HFFc6 (cell line): ENCODE measurements around the gene MROH2B. TPM values are rescaled to one million over a fixed set of nuclear protein-coding genes. Genes with fewer than 3 reads are reported as not detected.

ENCODE experiments used
- DNase-seq: peaks from one replicate; pipeline ENCODE4 v3.0.0-alpha.2; 2018
- H3K27ac Mint-ChIP-seq: 2 replicates; pipeline ENCODE4 v1.8.0; 2020; ENCODE audit warnings: mild to moderate bottlenecking, mixed read lengths
- H3K27me3 Mint-ChIP-seq: 2 replicates; pipeline ENCODE4 v1.8.0; 2021; ENCODE audit warnings: mild to moderate bottlenecking, moderate library complexity, mixed read lengths; ENCODE audit not compliant: insufficient read depth
- H3K36me3 Mint-ChIP-seq: 2 replicates; pipeline ENCODE4 v1.8.0; 2021; ENCODE audit warnings: low read depth, mixed read lengths
- H3K4me1 Mint-ChIP-seq: 2 replicates; pipeline ENCODE4 v1.8.0; 2020; ENCODE audit warnings: low read depth, mixed read lengths
- H3K4me3 Mint-ChIP-seq: 2 replicates; pipeline ENCODE4 v1.8.0; 2020; ENCODE audit warnings: mild to moderate bottlenecking, moderate library complexity, mixed read lengths
- H3K9me3 Mint-ChIP-seq: 2 replicates; pipeline ENCODE4 v1.8.0; 2020; ENCODE audit warnings: mild to moderate bottlenecking, mixed read lengths
- total RNA-seq, 6 experiments: library from RNA; stranded (reverse); fragmentation: NEBNext Ultra II Directional; extraction: Animal tissue kit (Norgen Biotek cat#: 25700); gene quantifications; 2 replicates in 1 of 6; 3 replicates in 5 of 6; pipeline ENCODE4 v1.2.3, GENCODE V29; 2021
- TF ChIP-seq, protein P1 (sequence below): fragments of 200-600 bp; sonication (generic); IDR thresholded peaks from 2 replicates; pipeline ENCODE4 v1.5.0; 2021; ENCODE audit warnings: antibody characterized with exemption, mild to moderate bottlenecking

MROH2B gene
- total RNA-seq, 6 experiments from 2014 or later = not detected

DNA sequence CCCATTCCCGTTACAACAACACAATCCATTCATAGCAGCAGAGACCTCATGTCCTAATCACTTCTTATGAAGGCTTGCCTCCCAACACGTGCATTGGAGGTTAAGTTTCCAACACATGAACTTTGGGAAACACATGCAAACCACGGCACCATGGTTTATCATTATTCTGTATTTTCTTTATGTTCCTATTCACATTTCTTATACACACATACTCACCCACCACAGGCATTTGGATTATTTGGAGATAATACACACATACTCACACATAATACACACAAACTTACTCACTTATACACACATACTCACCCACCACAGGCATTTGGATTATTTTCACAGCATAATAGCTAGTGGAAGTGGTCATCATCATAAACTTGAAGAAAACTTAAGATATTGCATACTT lies 86.3 kb downstream of the MROH2B start:
- Mint-ChIP-seq H3K27me3 (no peaks in the 10 kb centered on the region), H3K4me3 (peak overlapping the region; percentile 1; the same call in 1 of the 2 replicates), H3K27ac (peak overlapping the region; percentile 73), H3K9me3 (peaks cover 8% of the 10 kb centered on the region), H3K4me1 (peaks cover 49% of the 10 kb centered on the region), H3K36me3 (peaks cover 9% of the 10 kb centered on the region; the same call in 1 of the 2 replicates)
- DNase-seq = peak; percentile 55
- TF ChIP-seq, protein P1, sequence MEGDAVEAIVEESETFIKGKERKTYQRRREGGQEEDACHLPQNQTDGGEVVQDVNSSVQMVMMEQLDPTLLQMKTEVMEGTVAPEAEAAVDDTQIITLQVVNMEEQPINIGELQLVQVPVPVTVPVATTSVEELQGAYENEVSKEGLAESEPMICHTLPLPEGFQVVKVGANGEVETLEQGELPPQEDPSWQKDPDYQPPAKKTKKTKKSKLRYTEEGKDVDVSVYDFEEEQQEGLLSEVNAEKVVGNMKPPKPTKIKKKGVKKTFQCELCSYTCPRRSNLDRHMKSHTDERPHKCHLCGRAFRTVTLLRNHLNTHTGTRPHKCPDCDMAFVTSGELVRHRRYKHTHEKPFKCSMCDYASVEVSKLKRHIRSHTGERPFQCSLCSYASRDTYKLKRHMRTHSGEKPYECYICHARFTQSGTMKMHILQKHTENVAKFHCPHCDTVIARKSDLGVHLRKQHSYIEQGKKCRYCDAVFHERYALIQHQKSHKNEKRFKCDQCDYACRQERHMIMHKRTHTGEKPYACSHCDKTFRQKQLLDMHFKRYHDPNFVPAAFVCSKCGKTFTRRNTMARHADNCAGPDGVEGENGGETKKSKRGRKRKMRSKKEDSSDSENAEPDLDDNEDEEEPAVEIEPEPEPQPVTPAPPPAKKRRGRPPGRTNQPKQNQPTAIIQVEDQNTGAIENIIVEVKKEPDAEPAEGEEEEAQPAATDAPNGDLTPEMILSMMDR = no peak

DNA sequence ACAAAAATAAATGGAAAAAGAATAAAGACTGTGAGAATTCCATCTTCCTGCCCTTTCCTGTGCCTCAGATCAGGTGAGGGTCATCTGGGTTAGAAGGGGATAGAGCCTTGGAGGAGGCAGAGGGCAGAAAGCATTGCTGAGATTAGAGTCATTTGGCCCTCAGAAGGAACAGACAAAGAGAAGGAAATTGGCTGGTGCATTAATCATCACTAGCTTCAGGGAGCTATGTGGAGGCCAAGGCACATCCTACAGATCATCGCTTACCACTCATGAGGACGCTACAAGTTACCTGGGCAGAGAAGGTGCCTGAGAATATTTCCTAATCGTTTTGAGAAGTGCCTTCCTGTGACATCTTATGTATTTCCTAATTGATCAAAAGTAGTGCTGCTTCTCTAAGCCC lies 87.4 kb downstream of the MROH2B start:
- Mint-ChIP-seq H3K27me3 (no peaks in the 10 kb centered on the region), H3K36me3 (peaks cover 8% of the 10 kb centered on the region; the same call in 1 of the 2 replicates), H3K4me3 (no peak overlapping the region), H3K9me3 (peaks cover 8% of the 10 kb centered on the region), H3K27ac (peak overlapping the region; percentile 73; the same call in 1 of the 2 replicates), H3K4me1 (peaks cover 44% of the 10 kb centered on the region)
- DNase-seq = no peak
- TF ChIP-seq, protein P1 = no peak

DNA sequence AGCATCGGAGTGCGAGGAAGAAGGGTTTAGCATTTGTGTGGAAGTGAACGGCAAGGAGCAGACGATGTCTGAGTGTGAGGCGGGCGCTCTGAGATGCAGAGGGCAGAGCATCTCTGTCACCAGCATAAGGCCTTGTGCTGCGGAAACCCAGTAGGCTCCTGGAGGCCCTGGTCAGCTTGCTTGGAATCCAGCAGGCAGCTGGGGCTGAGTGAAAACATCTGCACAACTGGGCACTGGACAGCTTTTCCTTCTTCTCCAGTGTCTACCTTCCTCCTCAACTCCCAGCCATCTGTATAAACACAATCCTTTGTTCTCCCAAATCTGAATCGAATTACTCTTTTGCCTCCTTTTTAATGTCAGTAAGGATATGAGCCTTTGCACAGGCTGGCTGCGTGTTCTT lies 89.7 kb downstream of the MROH2B start:
- Mint-ChIP-seq H3K4me3 (no peak overlapping the region), H3K27me3 (no peaks in the 10 kb centered on the region; the same call in 1 of the 2 replicates), H3K4me1 (peaks cover 39% of the 10 kb centered on the region), H3K27ac (no peak overlapping the region), H3K9me3 (peaks cover 3% of the 10 kb centered on the region), H3K36me3 (no peaks in the 10 kb centered on the region)
- DNase-seq = no peak
- TF ChIP-seq, protein P1 = no peak

DNA sequence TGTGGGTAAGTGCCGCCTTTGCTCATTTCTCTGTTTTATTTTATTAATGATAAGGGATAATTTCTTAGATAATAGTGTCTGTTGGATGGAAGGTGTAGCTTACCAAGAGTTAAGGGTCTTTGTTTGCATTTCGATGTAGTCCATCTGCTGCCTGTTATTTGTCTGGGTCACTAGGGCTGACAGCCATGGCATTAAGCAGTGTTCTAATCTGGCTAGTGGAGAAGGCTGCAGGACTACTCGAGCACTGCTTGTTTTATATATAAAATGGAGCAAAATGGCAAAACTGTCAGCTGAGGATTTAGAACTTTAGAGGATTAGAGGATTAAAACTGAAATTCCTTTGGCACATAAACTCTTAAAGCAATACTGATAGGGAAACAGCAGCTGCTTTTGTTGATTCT lies 94.3 kb downstream of the MROH2B start:
- TF ChIP-seq, protein P1 = no peak
- Mint-ChIP-seq H3K9me3 (no peaks in the 10 kb centered on the region; the same call in 1 of the 2 replicates), H3K36me3 (no peaks in the 10 kb centered on the region), H3K4me3 (no peak overlapping the region), H3K4me1 (no peaks in the 10 kb centered on the region; the same call in 1 of the 2 replicates), H3K27me3 (no peaks in the 10 kb centered on the region; the same call in 1 of the 2 replicates), H3K27ac (no peak overlapping the region)
- DNase-seq = no peak

DNA sequence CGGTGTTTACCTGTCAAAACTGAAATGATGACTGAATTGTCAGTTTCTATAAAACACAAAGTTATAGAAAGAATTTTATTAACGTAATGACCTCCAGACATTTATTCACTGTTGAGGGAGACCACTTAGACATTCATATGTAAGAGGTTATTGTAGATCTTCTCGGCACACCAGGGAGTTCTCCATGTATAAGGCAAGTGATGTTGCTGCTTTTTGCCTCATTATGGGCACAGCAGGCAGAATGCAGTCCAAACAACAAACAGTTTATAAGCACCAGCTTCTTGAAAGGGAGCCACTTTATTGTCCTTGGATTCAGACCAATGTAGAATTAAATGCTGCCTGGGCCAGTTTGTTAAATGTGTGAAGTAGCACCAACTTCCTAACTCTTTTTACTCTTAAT lies 95.1 kb downstream of the MROH2B start:
- no peak for DNase-seq

More for the DNA sequence above, 95.1 kb downstream of the MROH2B start:
- Mint-ChIP-seq H3K4me1 (no peaks in the 10 kb centered on the region; the same call in 1 of the 2 replicates), H3K9me3 (no peaks in the 10 kb centered on the region), H3K27me3 (no peaks in the 10 kb centered on the region; the same call in 1 of the 2 replicates), H3K36me3 (no peaks in the 10 kb centered on the region), H3K4me3 (no peak overlapping the region), H3K27ac (no peak overlapping the region)
- TF ChIP-seq, protein P1 = no peak
